Calu3 (cell line): ENCODE measurements around the gene SDC4. TPM values are rescaled to one million over a fixed set of nuclear protein-coding genes. Genes with fewer than 3 reads are reported as not detected.

Source experiments
- BruUV-seq: library from RNA; stranded (reverse); fragments of 400-500 nt; replicated peaks from 2 replicates; lab custom pipeline; 2021; lab: Mats Ljungman, UMichigan
- CTCF ChIA-PET: fragments of 300-600 bp; sonication (Branson Sonifier 250); formaldehyde crosslinking; loops from one replicate; lab custom pipeline; 2022; ENCODE audit warnings: antibody characterized with exemption; lab: Charles Lee
- DNase-seq: peaks from one replicate; pipeline ENCODE4 v3.0.0; 2022
- H3K27ac Mint-ChIP-seq: one replicate; pipeline ENCODE4 v1.8.0; 2022; ENCODE audit warnings: mixed read lengths; ENCODE audit not compliant: unreplicated experiment
- H3K27me3 Mint-ChIP-seq: one replicate; pipeline ENCODE4 v1.8.0; 2022; ENCODE audit warnings: mixed read lengths; ENCODE audit not compliant: unreplicated experiment
- H3K36me3 Mint-ChIP-seq: one replicate; pipeline ENCODE4 v1.8.0; 2022; ENCODE audit warnings: mild to moderate bottlenecking, moderate library complexity, mixed read lengths; ENCODE audit not compliant: insufficient read depth, unreplicated experiment
- H3K4me1 Mint-ChIP-seq: one replicate; pipeline ENCODE4 v1.8.0; 2022; ENCODE audit warnings: mild to moderate bottlenecking, low read depth, mixed read lengths; ENCODE audit not compliant: unreplicated experiment
- H3K4me3 Mint-ChIP-seq: one replicate; pipeline ENCODE4 v1.8.0; 2022; ENCODE audit warnings: mild to moderate bottlenecking, low read depth, moderate library complexity, mixed read lengths; ENCODE audit not compliant: unreplicated experiment
- H3K9me3 Mint-ChIP-seq: one replicate; pipeline ENCODE4 v1.8.0; 2022; ENCODE audit warnings: low read depth, mixed read lengths; ENCODE audit not compliant: unreplicated experiment
- intact Hi-C: fragments of 100-400 bp; cut with micrococcal nuclease; formaldehyde crosslinking; loops from one replicate; pipeline ENCODE4 v1.10.0; 2022; ENCODE audit not compliant: unreplicated experiment
- total RNA-seq: library from RNA; stranded (reverse); gene quantifications from 2 replicates; pipeline ENCODE4 v1.2.3, GENCODE V29; 2022
- TF ChIP-seq, protein P1 (sequence below): fragments of 200-600 bp; IDR thresholded peaks from one replicate; pipeline ENCODE4 v1.8.0; 2022; ENCODE audit warnings: antibody characterized with exemption; ENCODE audit not compliant: unreplicated experiment

Gene SDC4
- total RNA-seq, 1 experiment from 2014 or later = 238 TPM

DNA sequence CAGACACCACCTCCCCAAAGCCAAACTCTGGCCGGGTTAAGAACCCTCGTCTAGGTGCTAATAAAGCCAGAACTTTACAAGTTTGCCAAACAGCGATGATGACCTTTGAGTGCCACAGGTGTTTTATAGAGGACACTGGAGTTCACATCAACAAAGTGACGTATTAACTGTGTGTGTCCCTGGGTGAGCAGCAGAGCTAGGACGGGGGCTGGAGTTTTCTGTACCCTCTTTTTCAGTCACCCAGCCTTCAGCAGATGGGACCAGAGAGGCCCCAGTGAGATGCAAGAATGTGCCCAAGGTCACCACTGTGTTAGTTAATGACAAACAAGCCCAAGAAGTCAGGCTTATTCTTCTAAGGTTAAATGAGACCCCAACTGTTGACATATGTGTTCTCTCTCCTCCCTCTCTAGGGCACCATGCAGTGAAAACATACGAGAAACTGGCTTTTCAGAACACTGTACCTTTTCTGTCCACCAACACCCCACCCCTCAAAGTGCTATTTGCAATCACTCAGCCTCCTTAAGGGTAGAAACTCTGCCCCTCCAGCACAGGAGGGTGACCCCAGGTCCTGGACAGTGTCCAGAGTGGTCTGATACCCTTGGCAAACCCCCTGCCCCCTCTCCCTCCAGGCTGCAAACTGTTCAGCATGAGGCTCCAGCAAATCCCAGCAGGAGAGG lies 5.2 kb downstream of the SDC4 start:
- Mint-ChIP-seq H3K9me3 (no peaks in the 10 kb centered on the region), H3K36me3 (peaks cover 98% of the 10 kb centered on the region), H3K4me1 (peaks cover 82% of the 10 kb centered on the region), H3K4me3 (peak overlapping the region; percentile 95), H3K27me3 (no peaks in the 10 kb centered on the region), H3K27ac (peak overlapping the region; percentile 99)
- intact Hi-C loops = no loop called here
- no TSS peak for BruUV-seq
- CTCF ChIA-PET = interaction anchor here (0.5 to 6.0 kb wide), 7 partner anchors 13 to 433 kb away, joined by 3 to 57 read pairs (median 5); partner anchors contain the start of gene SYS1
- TF ChIP-seq, protein P1, sequence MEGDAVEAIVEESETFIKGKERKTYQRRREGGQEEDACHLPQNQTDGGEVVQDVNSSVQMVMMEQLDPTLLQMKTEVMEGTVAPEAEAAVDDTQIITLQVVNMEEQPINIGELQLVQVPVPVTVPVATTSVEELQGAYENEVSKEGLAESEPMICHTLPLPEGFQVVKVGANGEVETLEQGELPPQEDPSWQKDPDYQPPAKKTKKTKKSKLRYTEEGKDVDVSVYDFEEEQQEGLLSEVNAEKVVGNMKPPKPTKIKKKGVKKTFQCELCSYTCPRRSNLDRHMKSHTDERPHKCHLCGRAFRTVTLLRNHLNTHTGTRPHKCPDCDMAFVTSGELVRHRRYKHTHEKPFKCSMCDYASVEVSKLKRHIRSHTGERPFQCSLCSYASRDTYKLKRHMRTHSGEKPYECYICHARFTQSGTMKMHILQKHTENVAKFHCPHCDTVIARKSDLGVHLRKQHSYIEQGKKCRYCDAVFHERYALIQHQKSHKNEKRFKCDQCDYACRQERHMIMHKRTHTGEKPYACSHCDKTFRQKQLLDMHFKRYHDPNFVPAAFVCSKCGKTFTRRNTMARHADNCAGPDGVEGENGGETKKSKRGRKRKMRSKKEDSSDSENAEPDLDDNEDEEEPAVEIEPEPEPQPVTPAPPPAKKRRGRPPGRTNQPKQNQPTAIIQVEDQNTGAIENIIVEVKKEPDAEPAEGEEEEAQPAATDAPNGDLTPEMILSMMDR = no peak
- DNase-seq = peak; percentile 76

DNA sequence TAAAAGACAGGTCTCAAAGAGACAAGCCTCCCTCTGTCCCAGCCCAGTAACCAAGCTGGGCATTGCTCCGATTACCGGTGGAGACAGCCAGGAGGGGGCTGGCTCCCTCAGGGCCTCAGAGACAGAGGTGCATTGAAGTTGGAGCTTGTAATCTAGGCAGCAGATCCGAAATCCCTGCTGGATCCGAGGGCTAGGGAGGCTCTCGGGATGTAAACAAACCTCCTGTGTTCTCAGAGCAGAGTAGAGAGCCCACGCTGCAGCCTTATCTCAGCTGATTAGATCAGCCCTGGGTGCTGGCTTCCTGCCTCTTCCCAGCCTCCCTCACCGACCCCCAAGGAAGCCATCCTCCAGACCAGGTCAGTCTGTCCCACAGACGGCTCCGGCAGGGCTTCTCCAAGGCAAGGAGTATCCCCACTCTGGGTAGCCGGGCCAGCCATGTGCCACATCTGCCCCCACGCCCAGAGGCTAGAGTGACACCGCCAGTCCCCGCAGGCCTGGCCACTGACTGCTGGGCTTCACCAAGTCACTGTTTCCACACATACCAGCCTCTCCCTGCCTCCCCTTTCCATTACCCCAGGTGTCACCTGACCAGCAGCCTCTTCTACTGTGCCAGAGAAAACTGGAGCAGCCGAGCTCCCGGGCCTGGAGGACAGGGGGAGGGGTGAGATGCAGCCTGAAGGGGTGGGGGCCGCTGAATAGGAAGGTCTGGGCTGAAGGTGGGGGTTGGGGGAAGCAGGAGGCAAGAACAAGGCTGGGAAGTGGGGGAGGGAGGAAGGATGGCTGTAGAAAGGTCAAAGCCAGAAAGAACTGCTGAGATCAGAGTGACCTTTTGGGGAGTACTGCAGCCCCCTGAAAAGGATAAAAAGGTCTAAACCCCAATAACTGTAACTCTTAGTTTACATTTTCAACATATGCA lies 6.0 kb downstream of the SDC4 start:
- peak; percentile 80 for DNase-seq
- Mint-ChIP-seq H3K9me3 (no peaks in the 10 kb centered on the region), H3K36me3 (peaks cover 98% of the 10 kb centered on the region), H3K4me3 (peak overlapping the region; percentile 95), H3K4me1 (peaks cover 90% of the 10 kb centered on the region), H3K27me3 (no peaks in the 10 kb centered on the region), H3K27ac (peak overlapping the region; percentile 99)
- no TSS peak for BruUV-seq
- TF ChIP-seq, protein P1 = no peak
- CTCF ChIA-PET = interaction anchor here (0.5 to 6.0 kb wide), 10 partner anchors 11 to 988 kb away, joined by 3 to 57 read pairs (median 5); partner anchors contain the start of gene SYS1
- intact Hi-C loops = no loop called here

DNA sequence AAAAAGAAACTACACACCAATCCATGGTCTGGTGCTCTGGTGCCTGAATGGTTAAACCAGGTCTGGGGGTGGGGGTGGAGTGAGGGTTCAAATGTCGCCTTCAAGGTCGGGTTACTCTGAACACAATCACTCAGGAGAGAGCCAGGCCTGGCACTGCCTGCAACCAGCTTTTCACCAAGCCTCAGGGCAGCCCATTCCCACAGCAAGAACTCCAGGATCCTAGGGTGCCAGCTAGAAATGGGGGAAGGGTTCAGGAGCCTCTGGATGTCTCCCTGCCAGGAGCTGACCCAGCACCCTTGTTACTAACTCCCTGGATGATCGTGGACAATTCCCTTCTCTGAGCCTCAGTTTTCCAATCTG lies 6.7 kb downstream of the SDC4 start:
- Mint-ChIP-seq H3K4me1 (peaks cover 93% of the 10 kb centered on the region), H3K36me3 (peaks cover 98% of the 10 kb centered on the region), H3K27me3 (no peaks in the 10 kb centered on the region), H3K4me3 (peak overlapping the region; percentile 95), H3K27ac (peak overlapping the region; percentile 99), H3K9me3 (no peaks in the 10 kb centered on the region)
- BruUV-seq = no TSS peak
- CTCF ChIA-PET = interaction anchor here (0.7 to 6.0 kb wide), 5 partner anchors 14 to 95 kb away, joined by 4 to 57 read pairs (median 5); partner anchors contain the start of gene SYS1
- DNase-seq = no peak
- TF ChIP-seq, protein P1 = no peak
- intact Hi-C loops = no loop called here

DNA sequence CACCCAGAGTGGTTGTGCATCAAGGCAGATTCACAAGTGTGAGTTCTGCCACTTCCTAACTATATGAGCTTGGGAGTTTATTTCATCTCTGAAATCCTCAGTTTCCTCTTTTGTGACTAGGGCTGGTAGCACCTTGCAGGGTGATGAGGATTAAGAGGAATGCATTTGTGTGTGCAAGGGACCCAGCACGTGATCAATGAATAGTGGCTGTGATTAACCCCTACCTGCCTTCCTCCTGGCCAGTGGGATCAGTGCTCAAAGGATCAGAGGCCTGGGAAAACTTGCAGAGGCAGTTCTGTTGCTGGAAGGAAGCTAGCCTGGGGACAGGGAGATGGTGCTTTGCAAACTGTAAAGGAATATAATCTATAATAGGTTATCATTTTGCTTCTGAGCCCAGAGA lies 7.3 kb downstream of the SDC4 start:
- intact Hi-C loops = no loop called here

More for the DNA sequence above, 7.3 kb downstream of the SDC4 start:
- peaks cover 93% of the 10 kb centered on the region for H3K4me1 Mint-ChIP-seq
- no peak for DNase-seq
- peak overlapping the region; percentile 99 for H3K27ac Mint-ChIP-seq
- CTCF ChIA-PET = interaction anchor here (2.2 to 6.0 kb wide), 3 partner anchors 15 to 20 kb away, joined by 5 to 57 read pairs (median 19); partner anchors contain the start of gene SYS1
- TF ChIP-seq, protein P1 = no peak
- peak overlapping the region; percentile 95 for H3K4me3 Mint-ChIP-seq
- H3K36me3 Mint-ChIP-seq = peaks cover 96% of the 10 kb centered on the region
- no peaks in the 10 kb centered on the region for H3K27me3 Mint-ChIP-seq
- no TSS peak for BruUV-seq
- no peaks in the 10 kb centered on the region for H3K9me3 Mint-ChIP-seq
